KOPT-K1 (cell line): ENCODE data around the gene SV2B.

Experiments used
- H3K27ac ChIP-seq: fragments of 200-600 bp; sonication (generic); 2 replicates; pipeline ENCODE4 v1.5.1; 2016; ENCODE audit warnings: antibody characterized with exemption, mild to moderate bottlenecking, low read depth, low read length; ENCODE audit not compliant: poor library complexity, severe bottlenecking
- H3K36me3 ChIP-seq: fragments of 200-600 bp; sonication (generic); 2 replicates; pipeline ENCODE4 v1.5.1; 2017; ENCODE audit warnings: antibody characterized with exemption, mild to moderate bottlenecking, low read length, moderate library complexity; ENCODE audit not compliant: insufficient read depth
- H3K9me3 ChIP-seq: fragments of 200-600 bp; sonication (generic); 2 replicates; pipeline ENCODE4 v1.5.1; 2017; ENCODE audit warnings: antibody characterized with exemption, low read length, mild to moderate bottlenecking; ENCODE audit not compliant: insufficient read depth, poor library complexity, severe bottlenecking

SV2B gene

GRCh38 chr15:91118817-91119590 lies 18.9 kb downstream of the SV2B start:
- Histone ChIP-seq H3K36me3 (no peaks in the 10 kb centered on the region), H3K9me3 (peaks cover 10% of the 10 kb centered on the region), H3K27ac (no peak overlapping the region)

DNA sequence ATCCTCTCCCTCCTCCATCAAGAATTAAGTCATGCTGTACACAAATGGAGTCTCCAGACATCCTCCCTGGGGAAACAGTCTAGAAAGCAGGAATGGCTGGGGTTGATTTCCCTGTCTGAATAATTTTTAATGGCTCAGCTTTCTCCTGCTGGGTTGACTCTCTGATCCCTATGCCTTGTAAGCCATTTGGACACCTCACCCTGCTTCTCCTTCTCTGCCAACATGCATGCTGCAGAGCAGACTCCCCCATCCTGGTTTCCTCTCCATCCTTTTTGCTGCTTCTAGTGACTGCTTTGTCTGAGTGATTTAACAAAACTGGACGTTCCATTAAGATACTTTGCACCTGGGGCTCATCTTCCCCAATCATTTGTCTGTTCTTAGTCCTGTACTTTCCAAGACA lies 22.2 kb downstream of the SV2B start:
- Histone ChIP-seq H3K27ac (no peak overlapping the region), H3K36me3 (no peaks in the 10 kb centered on the region), H3K9me3 (no peaks in the 10 kb centered on the region)

GRCh38 chr15:91124132-91124531 lies 24.1 kb downstream of the SV2B start:
- Histone ChIP-seq H3K36me3 (no peaks in the 10 kb centered on the region), H3K27ac (no peak overlapping the region), H3K9me3 (no peaks in the 10 kb centered on the region)

DNA sequence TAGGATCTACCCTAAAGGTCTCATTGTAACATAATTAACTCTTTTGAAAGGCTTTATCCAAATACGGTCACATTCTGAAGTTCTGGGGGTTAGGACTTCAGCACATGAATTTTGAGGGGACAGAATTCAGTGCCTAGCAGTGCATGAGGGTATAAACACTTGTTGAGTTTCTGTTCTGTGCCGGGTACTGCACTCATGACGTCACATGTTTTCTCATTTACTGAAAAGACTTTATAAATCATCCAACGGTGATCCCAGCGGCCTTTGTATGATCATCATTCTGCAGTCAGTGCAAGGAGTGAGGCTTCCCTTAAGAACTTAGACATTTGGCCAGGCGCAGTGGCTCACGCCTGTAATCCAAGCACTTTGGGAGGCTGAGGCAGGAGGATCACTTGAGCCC lies 25.1 kb downstream of the SV2B start:
- H3K27ac ChIP-seq, result no peak overlapping the region
- no peaks in the 10 kb centered on the region for H3K36me3 ChIP-seq
- no peaks in the 10 kb centered on the region for H3K9me3 ChIP-seq

- Histone ChIP-seq H3K9me3 (no peaks in the 10 kb centered on the region), H3K27ac (no peak overlapping the region), H3K36me3 (no peaks in the 10 kb centered on the region)
These were observed 26.0 kb downstream of the SV2B start for GRCh38 chr15:91126080-91126479.

- no peaks in the 10 kb centered on the region for H3K9me3 ChIP-seq
- H3K36me3 ChIP-seq, result no peaks in the 10 kb centered on the region
- H3K27ac ChIP-seq, result no peak overlapping the region
These were observed 27.3 kb downstream of the SV2B start for GRCh38 chr15:91127236-91127955.

- no peaks in the 10 kb centered on the region for H3K9me3 ChIP-seq
- H3K27ac ChIP-seq, result no peak overlapping the region
- H3K36me3 ChIP-seq, result no peaks in the 10 kb centered on the region
These were observed 28.0 kb downstream of the SV2B start for GRCh38 chr15:91128016-91128415.

DNA sequence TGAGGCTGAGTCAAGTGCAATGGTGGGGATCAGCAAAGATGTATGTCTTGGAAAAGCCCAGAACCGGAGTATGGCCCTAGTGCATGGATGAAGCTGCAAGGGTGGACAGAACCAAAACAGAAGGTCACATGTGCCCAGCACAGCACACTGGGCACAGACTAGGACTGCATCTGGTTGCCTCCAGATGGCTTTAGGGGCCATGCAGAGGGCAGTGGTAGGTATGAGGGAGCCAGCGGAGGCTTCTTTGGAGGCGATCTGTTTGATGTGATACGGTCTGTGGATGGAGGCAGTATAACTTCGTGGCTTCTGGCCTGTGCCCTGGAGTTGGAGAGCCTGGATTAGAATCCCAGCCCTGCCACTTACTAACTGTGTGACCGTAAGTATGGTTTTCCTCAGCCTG lies 29.4 kb downstream of the SV2B start:
- Histone ChIP-seq H3K36me3 (no peaks in the 10 kb centered on the region), H3K27ac (no peak overlapping the region), H3K9me3 (no peaks in the 10 kb centered on the region)

- Histone ChIP-seq H3K9me3 (no peaks in the 10 kb centered on the region), H3K36me3 (no peaks in the 10 kb centered on the region), H3K27ac (no peak overlapping the region)
These were observed 32.0 kb downstream of the SV2B start for GRCh38 chr15:91132079-91132478.

GRCh38 chr15:91133511-91133910 lies 33.5 kb downstream of the SV2B start:
- H3K27ac ChIP-seq, result no peak overlapping the region
- no peaks in the 10 kb centered on the region for H3K9me3 ChIP-seq
- no peaks in the 10 kb centered on the region for H3K36me3 ChIP-seq

- no peak overlapping the region for H3K27ac ChIP-seq
These were observed 35.4 kb downstream of the SV2B start for GRCh38 chr15:91135201-91136130.

DNA sequence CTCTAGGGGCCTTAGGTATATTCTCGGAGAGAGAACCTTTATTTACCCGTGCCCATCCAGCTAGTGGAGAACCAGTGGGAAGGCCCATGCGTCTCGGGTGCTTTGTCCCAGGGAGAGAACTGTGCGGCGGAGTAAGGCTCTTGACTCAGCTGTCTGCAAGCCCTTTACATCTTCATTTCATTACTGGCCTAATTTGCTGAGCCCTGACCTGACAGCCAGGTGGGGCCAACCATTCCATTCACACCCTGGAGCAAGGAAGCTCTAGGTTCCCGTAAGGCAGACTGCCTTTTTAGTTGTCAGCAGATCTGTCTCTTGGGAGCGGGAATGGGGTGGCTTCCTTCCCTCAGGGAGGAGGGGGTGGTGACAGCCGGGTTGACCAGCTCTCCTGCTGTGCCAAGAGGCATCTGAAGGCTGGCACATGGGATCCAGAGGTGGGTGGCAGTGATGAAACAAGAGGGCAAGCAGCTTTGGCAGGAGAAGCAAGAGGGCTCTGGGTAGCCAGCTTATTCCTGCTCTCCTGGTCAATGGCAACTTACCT lies 36.4 kb downstream of the SV2B start:
- no peaks in the 10 kb centered on the region for H3K9me3 ChIP-seq
- H3K27ac ChIP-seq, result no peak overlapping the region
- H3K36me3 ChIP-seq, result no peaks in the 10 kb centered on the region

More at GRCh38 chr15:91135201-91136130, 35.4 kb downstream of the SV2B start:
- H3K36me3 ChIP-seq, result no peaks in the 10 kb centered on the region
- no peaks in the 10 kb centered on the region for H3K9me3 ChIP-seq

DNA sequence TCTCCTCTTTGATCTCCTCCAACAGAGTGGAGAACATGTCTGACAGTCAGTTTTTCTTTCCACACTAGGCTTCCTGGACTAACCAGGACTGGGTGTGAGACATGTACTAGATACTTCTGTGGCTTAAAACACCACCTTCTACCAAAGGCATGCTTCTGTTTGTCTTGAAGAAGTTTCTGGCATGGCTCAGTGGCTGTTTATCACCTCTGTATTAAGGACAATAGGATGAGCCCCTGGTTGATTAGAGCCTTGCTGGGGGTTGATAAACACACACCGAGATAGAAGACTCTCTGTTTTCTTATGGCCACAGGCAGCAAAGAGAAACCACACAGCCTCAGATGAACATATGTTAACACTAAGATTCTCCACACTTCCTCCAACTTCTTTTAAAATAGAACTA lies 40.5 kb downstream of the SV2B start:
- H3K9me3 ChIP-seq, result no peaks in the 10 kb centered on the region
- no peak overlapping the region for H3K27ac ChIP-seq
- H3K36me3 ChIP-seq, result no peaks in the 10 kb centered on the region

DNA sequence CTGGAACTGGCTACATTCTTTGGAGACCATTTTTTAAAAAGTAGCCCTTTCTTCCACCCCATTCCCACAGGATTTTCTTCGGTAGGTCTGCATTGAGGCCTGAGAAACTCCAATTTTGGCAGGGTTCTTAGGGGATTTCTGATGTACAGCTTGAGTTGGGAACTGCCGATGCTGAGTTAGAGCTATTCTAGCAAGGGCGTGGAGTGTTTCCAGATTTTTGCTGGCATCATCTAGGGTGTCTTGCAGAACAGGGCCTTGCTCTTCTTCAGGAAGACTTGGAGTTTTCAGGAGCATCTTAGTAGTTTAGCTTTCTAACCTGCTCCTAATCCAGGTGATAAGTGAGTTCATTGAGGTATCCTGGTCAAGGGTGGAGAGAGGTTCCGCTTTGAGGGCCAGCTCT lies 41.0 kb downstream of the SV2B start:
- Histone ChIP-seq H3K36me3 (no peaks in the 10 kb centered on the region), H3K9me3 (no peaks in the 10 kb centered on the region), H3K27ac (no peak overlapping the region)
